GM19397 (cell line): ENCODE measurements around the gene HECTD2.
"Not testable (repeated sequence)": the region's sequence is repeated elsewhere in the genome, so short reads cannot be mapped to it uniquely, and the experiment has no call there.

ENCODE experiments used
- ATAC-seq: cut with Tn5 transposase; IDR thresholded peaks from one replicate; pipeline ENCODE4 v1.9.1; 2021; ENCODE audit warnings: mild to moderate bottlenecking, moderate library complexity; ENCODE audit not compliant: unreplicated experiment

HECTD2 gene

DNA sequence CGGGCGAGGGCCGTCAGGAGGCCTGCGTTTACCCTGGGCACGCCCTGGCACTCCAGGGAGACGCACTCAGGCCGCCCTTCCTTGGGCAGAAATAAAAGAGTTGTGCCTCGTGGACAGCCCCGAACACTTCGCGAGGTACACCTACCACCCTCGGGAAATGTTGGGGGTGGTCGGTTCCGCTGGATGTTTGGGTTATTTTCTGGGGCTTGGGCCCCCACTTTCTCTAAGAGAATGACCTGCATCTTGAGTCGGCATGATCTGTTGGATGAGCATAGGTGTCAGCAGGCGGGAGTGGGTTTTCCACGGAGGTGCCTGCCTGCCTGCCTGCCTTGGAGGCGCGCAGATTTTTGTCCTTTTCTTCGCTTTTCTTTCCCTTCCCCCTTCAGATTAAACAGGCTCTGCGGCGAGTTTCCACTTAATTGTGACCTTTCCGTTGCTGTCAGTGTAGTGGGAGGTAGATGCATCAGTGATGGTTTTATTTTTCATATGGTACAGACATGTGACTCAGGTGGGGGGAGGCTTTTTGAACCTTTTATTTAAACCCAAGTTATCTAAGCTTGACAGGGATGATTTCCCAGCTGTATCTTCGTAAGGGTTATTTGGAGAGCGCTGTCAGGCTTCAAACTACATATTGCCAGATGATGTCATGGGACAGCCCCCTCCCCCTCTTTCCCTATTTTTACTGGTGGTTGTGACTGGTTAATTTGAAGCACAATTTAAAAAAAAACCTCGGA is 661 bp downstream of the HECTD2 start:
- no peak for ATAC-seq

- ATAC-seq = no peak
These were observed 1.5 kb downstream of the HECTD2 start for GRCh38 chr10:91411621-91412020.

DNA sequence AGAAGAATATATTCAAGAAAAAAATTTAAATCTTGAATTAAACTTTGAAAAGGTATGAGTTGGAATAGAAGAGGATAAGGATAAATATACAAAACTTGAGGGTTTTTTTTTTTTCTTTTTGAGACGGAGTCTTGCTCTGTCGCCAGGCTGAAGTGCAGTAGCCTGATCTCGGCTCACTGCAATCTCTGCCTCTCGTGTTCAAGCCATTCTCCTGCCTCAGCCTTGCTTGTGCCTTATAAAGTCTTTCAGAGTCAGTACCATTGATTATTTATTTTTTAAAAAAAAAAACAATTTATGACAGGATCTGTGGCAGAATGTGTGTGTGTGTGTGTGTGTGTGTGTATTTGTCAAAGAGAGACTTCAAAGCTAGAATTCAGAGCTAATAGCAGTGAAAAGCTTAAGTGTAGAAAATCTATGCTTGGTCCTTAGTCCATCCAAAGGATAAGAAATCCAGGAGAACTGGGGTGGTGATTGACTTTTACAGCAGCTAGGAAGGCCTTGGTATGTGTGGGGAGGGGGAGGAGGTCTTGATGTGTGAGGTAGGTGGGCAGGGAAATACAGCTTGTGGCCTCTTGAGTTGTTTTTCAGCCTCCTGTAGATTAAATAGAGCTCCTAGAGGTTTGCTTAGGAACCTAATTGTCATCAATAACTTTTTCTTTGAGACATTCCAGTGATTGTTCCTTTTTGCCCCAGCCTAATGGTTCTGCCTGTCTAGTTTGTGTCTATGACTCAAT is 2.4 kb downstream of the HECTD2 start:
- ATAC-seq = no peak

DNA sequence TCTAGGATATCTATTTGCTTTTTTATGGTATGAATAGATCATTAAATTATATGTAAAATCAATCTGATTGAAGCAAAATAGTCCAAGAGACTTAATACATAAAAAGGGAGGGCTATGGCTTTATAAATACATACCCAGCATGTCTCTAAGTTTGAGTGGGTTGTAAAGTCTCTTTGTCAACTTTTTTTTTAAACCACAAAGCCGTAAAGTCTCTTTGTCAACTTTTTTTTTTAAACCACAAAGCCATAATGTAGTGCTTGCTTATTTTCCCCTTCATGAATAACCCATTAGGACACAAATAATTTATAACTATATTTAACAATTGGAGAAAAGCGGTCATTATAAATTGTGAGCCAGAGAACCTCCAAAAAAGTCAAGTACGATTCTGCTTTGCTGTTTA is 5.7 kb downstream of the HECTD2 start:
- ATAC-seq = no peak

- ATAC-seq = no peak
These were observed 6.3 kb downstream of the HECTD2 start for GRCh38 chr10:91416339-91416855.

DNA sequence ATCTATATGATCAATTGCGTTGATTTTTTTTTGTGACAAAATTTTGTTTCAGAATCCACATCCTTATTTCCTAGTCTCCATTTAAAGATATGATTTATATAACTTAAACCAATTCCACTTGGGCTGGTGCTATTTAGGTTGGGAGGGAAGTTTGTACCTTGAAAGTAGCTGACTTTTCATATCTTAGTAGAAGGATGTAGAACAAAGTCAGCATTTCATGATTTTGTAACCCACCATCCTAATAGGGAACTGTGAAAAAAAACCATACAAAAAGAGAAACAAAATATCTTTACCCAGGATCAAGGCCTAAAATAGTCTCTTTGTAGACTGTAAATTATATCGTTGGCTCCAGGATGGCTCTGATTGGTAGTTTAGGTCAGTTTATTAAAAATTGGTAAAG is 8.3 kb downstream of the HECTD2 start:
- no peak for ATAC-seq

- no peak for ATAC-seq
These were observed 10.7 kb downstream of the HECTD2 start for GRCh38 chr10:91420868-91421267.

DNA sequence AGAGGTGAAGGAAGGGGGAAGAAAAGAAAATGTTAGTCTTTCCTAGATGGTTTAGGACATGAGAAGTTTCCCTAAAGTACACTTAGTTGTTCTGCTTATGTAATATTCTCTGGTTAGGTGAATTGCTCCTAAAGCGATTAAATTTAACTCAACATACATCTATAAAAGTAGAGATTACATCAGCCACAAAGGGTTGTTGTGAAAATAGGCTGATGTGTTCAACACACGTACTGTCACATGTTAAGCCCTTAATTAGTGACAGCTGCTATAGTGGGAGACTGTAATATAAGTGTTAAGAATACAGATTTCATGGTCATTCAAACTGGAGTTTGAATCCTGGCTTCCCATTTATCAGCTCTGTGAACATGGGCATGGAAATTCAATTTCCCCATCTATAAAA is 12.8 kb downstream of the HECTD2 start:
- ATAC-seq = no peak

DNA sequence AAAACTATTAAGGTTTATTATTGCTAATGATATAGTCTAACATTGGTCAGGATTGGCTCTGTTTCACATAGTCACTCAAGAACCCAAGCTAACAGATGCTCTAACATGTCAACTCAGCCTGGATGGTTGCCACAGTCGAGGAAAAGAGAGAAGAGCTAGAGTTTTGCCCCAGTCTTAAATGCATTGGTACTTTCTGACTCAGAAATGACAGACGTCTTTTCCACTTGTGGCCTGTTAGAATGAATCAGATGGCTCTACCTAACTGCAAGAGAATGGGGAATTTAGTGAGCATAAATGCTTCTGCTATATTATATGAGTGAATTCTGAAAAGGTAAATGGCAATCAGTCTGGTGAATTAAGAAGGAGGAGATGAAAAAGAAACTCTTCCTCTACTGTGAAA is 13.9 kb downstream of the HECTD2 start:
- ATAC-seq = no peak

GRCh38 chr10:91432175-91432574 is 22.0 kb downstream of the HECTD2 start:
- ATAC-seq = no peak

DNA sequence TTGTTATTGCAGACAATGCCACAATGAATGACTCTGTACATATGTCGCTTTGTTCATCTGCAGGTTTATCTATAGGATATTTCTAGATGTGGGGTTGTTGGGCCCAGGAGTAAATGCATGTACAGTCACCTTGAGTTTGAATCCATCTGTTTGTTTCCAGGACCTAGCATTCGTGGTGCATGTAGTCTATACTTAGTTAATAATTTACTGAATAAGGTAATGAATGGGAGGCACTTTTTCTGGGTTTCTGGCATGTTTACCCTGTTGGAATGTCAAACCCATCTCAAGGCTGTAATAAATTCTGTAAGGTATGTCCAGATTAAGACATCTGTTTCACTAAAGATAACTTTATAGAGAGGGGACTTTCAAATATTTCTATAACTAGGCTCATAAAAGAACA is 23.5 kb downstream of the HECTD2 start:
- ATAC-seq = no peak

GRCh38 chr10:91434041-91434440 is 23.9 kb downstream of the HECTD2 start:
- ATAC-seq = no peak

GRCh38 chr10:91435241-91435640 is 25.1 kb downstream of the HECTD2 start:
- ATAC-seq = no peak

- not testable (repeated sequence) for ATAC-seq
These were observed 28.1 kb downstream of the HECTD2 start for GRCh38 chr10:91438228-91438627.

DNA sequence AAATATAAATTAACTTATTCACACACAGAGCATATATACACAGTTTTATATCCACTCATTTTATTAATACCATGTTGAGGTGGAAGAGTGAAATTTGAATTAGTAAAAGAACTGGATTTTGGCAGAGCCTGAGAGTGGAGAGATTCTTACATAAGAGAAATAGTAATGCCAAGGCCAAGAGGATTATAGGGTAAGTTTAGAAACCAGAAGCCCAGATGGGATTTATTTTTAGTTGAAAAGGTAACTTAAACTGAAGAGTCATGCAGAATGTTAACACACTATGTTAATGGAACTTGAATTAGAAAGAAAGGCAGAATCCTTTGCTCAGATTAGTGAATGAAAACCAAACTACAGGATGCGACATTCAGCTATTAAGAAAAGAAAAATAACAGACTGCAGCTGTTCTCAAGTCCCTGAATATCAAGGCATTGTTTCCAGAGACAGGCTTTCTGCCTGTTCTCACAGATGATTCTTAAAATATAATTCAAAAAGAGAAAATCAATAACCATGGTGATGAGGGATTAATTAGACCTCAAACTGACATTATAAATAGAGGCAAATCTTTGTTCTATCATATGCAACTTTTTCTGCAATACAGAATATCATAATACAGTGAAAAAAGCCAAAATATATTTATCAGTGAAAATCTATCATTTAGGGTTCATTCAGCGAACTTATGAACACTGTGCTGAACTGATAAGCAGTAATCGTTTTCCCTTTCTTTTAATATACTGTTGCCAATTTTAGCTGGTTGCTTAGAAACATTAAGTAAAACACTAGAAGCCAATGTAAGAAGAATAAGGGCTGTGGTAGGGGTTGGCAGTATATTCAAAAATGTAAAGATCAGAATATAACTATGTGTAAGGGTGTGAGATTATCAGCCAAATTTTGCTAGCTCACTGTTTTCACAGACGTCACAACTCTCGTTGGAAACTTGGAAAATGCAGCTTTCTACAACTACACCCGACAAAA is 34.4 kb downstream of the HECTD2 start:
- ATAC-seq = no peak

DNA sequence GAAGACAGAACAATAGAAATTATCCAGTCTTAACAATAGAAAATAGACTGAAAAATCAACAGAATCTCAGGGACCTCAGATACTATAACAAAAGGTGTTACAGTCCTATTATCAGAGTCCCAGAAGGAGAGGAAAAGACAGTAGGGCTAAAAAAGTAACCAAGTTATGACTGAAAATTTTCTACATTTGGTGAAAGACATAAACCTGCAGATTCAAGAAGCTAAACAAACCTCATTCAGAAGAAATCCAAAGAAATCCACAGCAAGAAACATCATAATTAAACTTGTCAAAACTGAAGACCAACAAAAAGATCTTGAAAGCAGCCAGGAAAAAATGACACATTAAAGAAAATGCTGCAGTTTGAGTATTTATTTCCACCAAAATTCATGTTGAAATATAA is 41.9 kb downstream of the HECTD2 start:
- ATAC-seq = no peak

DNA sequence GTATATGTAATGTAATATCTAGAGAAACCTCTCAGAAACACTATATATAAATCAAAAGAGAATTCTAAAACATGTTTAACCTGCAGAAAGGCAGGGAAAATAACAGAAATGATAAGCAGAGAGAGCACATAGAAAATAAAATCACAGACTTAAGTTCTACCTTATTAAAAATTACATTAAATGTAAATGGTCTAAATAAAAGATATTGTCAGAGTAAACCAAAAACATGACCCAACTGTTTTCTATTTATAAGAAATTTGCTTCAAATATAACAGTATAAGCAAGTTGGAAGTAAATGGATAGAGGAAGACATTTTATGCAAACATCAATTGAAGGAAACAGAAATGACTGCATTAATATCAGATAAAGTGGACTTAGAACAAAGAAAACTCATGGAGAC is 43.4 kb downstream of the HECTD2 start:
- no peak for ATAC-seq

- ATAC-seq = not testable (repeated sequence)
These were observed 45.0 kb downstream of the HECTD2 start for GRCh38 chr10:91455135-91455534.

DNA sequence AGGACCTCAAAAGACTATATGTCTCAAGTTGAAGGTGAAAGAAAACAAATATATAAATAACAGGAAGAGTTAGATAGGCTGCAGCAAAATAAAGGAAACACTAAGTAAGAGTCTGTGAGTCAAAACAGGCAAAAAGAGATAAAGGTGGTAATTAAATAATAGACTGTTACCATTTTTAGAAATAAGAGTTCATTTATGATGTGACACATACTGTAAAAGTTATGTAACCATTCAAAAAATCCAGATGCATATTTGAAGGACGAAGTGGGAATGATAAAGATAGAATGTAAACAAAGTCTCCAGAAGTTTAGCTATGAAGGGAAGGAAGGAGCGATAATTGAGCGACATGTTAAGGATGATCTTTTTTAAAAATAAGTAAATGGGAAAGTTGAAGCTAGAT is 50.5 kb downstream of the HECTD2 start:
- ATAC-seq = no peak

DNA sequence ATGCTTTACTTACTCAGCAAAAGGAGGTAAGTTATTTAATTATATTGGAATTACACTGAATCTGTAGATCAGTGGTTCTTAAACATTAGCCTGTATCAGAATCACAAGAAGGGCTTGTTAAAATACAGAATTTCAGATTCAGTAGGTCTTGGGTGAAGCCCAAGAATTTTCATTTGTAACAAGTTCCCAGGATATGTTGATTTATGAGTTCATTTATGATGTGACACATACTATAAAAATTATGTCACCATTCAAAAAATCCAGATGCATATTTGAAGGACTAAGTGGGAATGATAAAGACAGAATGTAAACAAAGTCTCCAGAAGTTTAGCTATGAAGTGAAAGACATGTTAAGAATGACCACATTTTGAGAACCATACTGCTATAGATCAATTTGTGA is 52.3 kb downstream of the HECTD2 start:
- ATAC-seq = no peak

GRCh38 chr10:91464500-91464899 is 54.4 kb downstream of the HECTD2 start:
- no peak for ATAC-seq
